ENCODE measurements around the gene CSMD2.

The CSMD2 gene

DNA sequence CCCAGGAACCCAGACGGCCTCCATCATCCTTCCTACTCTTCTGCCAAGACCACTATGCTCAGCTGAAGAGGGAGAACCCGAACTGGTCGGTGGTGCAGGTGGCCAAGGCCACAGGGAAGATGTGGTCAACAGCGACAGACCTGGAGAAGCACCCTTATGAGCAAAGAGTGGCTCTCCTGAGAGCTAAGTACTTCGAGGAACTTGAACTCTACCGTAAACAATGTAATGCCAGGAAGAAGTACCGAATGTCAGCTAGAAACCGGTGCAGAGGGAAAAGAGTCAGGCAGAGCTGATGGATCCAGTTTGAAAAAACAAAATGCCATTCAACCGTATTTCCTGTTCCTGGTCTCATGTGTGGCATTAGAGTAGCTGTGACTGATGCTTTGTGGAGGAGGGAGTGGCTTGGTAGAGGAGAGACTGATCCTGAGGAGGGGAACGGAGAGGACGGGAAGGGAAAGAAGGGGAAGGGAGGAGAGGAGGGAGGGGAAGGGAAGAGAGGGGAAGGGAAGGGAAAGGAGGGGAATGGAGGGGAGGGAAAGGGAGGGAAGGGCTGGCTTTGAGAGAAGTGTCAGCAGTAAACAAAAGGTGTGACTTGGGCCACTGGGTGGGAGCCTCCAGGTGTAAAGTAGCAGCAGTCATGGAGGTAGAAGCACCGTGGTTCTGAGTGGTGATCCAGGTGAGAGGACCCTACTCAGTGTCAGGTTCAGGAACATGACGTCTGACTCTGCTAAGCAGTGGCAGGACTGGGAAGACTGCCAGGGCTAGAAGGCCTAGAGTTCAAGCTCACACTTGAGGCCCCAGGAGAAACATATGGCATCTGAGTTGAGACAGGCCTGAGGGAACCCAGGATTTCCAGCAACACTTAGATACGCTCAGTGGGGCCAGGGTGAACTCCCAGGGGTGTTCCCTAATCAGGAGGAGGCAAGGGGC lies 300.3 kb downstream of the CSMD2 start:
- Mint-ChIP-seq H3K27me3 (peaks cover 27 to 45% of the 10 kb centered on the region in 2 donors), H3K4me3 (no peak overlapping the region), H3K9me3 (no peaks in the 10 kb centered on the region), H3K4me1 (ENCODE audit: low read depth in 2 of 2) (peaks cover 0 to 5% of the 10 kb centered on the region in 2 donors), H3K36me3 (ENCODE audit: insufficient read depth) (no peaks in the 10 kb centered on the region), H3K27ac (no peak overlapping the region)
- DNase-seq (no peak), ATAC-seq (replicated peaks) (no peak)

DNA sequence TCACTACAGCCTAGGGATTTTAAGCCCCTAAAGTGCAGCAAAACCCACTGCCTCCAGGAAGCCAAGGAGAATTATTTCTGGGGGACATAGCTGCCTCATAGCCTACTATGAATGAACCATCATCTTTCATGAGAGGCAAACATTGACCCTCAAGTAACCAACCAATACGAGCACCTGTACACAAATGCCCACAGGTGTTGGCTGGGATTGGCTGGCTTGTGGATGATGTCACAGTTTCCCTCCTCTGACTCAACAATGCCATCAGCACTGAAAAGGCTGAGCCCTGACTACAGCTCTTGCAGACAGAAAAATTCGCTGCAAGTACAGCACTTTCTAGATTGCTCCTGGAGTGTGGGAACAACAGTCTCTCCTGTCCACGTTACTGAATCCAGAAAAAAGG lies 301.3 kb downstream of the CSMD2 start, which contains the start of gene HMGB4:
Gene HMGB4 (plus strand): TSS at position 301 of the 400 bp plus-strand sequence. CDS start 113 bp downstream, outside the sequence.
- no peak within 1 kb of the TSS for H3K27ac Mint-ChIP-seq
- H3K27me3 Mint-ChIP-seq = peaks cover 27 to 45% of the 10 kb centered on the region in 2 donors
- H3K36me3 Mint-ChIP-seq (ENCODE audit: insufficient read depth) = no peaks in the 10 kb centered on the region
- no peak for DNase-seq
- H3K4me1 Mint-ChIP-seq (ENCODE audit: low read depth in 2 of 2) = peaks cover 0 to 5% of the 10 kb centered on the region in 2 donors
- H3K9me3 Mint-ChIP-seq = no peaks in the 10 kb centered on the region
- ATAC-seq (replicated peaks) = no peak
- H3K4me3 Mint-ChIP-seq = no peak within 1 kb of the TSS

GRCh38 chr1:33860671-33861070 lies 304.4 kb downstream of the CSMD2 start:
- no peaks in the 10 kb centered on the region for H3K9me3 Mint-ChIP-seq
- peaks cover 37 to 56% of the 10 kb centered on the region in 2 donors for H3K27me3 Mint-ChIP-seq
- no peak overlapping the region for H3K4me3 Mint-ChIP-seq
- H3K4me1 Mint-ChIP-seq (ENCODE audit: low read depth in 2 of 2) = no peaks in the 10 kb centered on the region
- no peaks in the 10 kb centered on the region for H3K36me3 Mint-ChIP-seq (ENCODE audit: insufficient read depth)
- H3K27ac Mint-ChIP-seq = no peak overlapping the region
- ATAC-seq (replicated peaks) (no peak), DNase-seq (no peak)

DNA sequence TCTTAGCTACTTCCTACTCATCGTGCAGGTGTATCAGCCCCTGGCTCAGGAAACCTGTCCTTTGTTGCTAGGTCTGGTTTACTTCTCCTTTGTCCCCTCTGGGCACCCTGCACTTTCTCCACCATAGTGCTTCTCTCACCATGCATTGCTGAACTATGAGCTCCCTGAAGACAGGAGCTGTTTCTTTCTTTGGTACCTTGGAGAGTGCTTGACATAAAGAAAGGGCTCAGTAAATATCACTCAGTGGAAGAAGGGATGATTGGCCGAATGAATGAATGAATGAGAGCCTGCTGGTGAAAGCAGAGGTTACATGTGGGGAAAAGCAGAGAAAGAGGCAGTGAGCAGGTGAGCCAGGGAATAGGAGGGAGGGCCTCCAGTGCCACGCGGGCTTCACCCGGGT lies 310.9 kb downstream of the CSMD2 start:
- Mint-ChIP-seq H3K36me3 (ENCODE audit: insufficient read depth) (no peaks in the 10 kb centered on the region), H3K9me3 (no peaks in the 10 kb centered on the region), H3K4me3 (no peak overlapping the region), H3K27me3 (peaks cover 31 to 51% of the 10 kb centered on the region in 2 donors), H3K4me1 (ENCODE audit: low read depth in 2 of 2) (no peaks in the 10 kb centered on the region), H3K27ac (no peak overlapping the region)
- ATAC-seq (replicated peaks) = no peak
- no peak for DNase-seq

DNA sequence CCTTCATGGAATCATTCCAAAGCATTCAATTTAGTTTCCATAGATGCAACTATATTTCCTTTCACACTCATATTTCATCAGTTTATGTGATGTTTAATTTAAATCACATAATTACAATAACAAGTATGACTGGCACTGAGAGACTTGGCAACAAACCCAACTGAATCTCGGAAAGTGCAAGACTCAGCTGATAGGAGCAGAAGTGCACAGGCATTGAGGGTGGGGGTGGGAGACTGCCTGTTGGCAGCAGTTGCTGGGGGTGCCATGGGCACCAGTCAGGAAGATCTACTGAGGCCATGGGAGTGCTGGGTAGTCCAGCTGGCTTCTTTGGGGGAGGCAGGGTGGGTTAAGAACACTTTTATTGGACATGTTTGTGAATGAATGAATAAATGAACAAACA lies 311.6 kb downstream of the CSMD2 start:
- DNase-seq (no peak), ATAC-seq (replicated peaks) (no peak)
- Mint-ChIP-seq H3K4me3 (no peak overlapping the region), H3K27me3 (peaks cover 30 to 48% of the 10 kb centered on the region in 2 donors), H3K36me3 (ENCODE audit: insufficient read depth) (no peaks in the 10 kb centered on the region), H3K4me1 (ENCODE audit: low read depth in 2 of 2) (no peaks in the 10 kb centered on the region), H3K9me3 (no peaks in the 10 kb centered on the region), H3K27ac (no peak overlapping the region)

DNA sequence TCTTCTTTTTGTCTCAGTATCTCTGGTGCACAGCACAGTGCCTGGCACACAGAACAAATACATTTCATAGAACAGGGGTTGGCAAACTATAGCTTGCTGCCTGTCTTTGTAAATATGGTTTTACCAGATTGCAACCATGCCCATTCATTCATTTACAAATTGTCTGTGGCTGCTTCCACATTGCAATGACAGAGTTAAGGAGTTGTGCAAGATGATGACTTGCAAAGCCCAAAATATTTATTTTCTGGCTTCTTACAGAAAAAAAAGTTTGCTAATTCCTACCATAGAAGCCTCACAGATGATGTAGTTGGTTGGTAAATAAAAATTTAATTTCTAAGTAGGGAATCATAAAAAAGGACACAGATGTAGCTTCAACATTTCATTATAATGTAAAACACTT lies 312.3 kb downstream of the CSMD2 start:
- Mint-ChIP-seq H3K36me3 (ENCODE audit: insufficient read depth) (no peaks in the 10 kb centered on the region), H3K9me3 (no peaks in the 10 kb centered on the region), H3K4me1 (ENCODE audit: low read depth in 2 of 2) (no peaks in the 10 kb centered on the region), H3K27ac (no peak overlapping the region), H3K27me3 (peaks cover 24 to 41% of the 10 kb centered on the region in 2 donors), H3K4me3 (no peak overlapping the region)
- DNase-seq = no peak
- no peak for ATAC-seq (replicated peaks)

GRCh38 chr1:33850481-33850880 lies 314.5 kb downstream of the CSMD2 start:
- H3K27ac Mint-ChIP-seq = no peak overlapping the region
- no peak for ATAC-seq (replicated peaks)

GRCh38 chr1:33849211-33849610 lies 315.8 kb downstream of the CSMD2 start:
- Mint-ChIP-seq H3K4me1 (ENCODE audit: low read depth in 2 of 2) (no peaks in the 10 kb centered on the region), H3K4me3 (no peak overlapping the region), H3K9me3 (no peaks in the 10 kb centered on the region), H3K36me3 (ENCODE audit: insufficient read depth) (no peaks in the 10 kb centered on the region), H3K27ac (no peak overlapping the region), H3K27me3 (peaks cover 23 to 33% of the 10 kb centered on the region in 2 donors)
- ATAC-seq (replicated peaks) = no peak
- DNase-seq = no peak

More at GRCh38 chr1:33850481-33850880, 314.5 kb downstream of the CSMD2 start:
- DNase-seq = no peak
- H3K27me3 Mint-ChIP-seq = peaks cover 24 to 38% of the 10 kb centered on the region in 2 donors
- H3K4me3 Mint-ChIP-seq = no peak overlapping the region
- no peaks in the 10 kb centered on the region for H3K36me3 Mint-ChIP-seq (ENCODE audit: insufficient read depth)
- H3K4me1 Mint-ChIP-seq (ENCODE audit: low read depth in 2 of 2) = no peaks in the 10 kb centered on the region
- no peaks in the 10 kb centered on the region for H3K9me3 Mint-ChIP-seq

- no peaks in the 10 kb centered on the region for H3K9me3 Mint-ChIP-seq
- H3K27ac Mint-ChIP-seq = no peak overlapping the region
- H3K27me3 Mint-ChIP-seq = peaks cover 19 to 41% of the 10 kb centered on the region in 2 donors
- H3K36me3 Mint-ChIP-seq (ENCODE audit: insufficient read depth) = no peaks in the 10 kb centered on the region
- H3K4me3 Mint-ChIP-seq = no peak overlapping the region
- DNase-seq (no peak), ATAC-seq (replicated peaks) (no peak)
- H3K4me1 Mint-ChIP-seq (ENCODE audit: low read depth in 2 of 2) = no peaks in the 10 kb centered on the region
Measured at GRCh38 chr1:33848205-33848937, 316.7 kb downstream of the CSMD2 start.

DNA sequence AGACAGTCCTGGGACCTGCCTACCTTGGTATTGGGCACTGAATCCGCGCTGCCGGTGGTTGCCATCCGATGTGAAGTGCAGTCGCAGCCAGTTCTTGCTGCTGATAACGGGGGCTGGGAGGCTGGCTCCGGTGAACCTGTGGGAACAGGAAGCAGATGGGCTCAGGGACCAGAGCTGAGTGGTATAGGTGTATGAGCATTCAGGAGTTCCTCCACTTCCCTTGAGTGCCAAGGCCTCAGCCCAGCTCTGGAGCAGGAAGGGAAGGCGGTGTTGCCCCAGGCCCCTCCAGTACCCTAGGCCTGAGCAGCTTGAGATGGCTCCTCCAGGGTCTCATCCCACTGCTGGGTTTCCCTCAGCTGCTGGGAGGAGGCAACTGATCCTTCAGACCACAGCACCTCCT lies 318.2 kb downstream of the CSMD2 start:
- no peaks in the 10 kb centered on the region for H3K9me3 Mint-ChIP-seq
- H3K27me3 Mint-ChIP-seq = peaks cover 11 to 30% of the 10 kb centered on the region in 2 donors
- H3K27ac Mint-ChIP-seq = no peak overlapping the region
- no peak overlapping the region for H3K4me3 Mint-ChIP-seq
- H3K36me3 Mint-ChIP-seq (ENCODE audit: insufficient read depth) = no peaks in the 10 kb centered on the region
- DNase-seq (no peak), ATAC-seq (replicated peaks) (no peak)
- H3K4me1 Mint-ChIP-seq (ENCODE audit: low read depth in 2 of 2) = no peaks in the 10 kb centered on the region

DNA sequence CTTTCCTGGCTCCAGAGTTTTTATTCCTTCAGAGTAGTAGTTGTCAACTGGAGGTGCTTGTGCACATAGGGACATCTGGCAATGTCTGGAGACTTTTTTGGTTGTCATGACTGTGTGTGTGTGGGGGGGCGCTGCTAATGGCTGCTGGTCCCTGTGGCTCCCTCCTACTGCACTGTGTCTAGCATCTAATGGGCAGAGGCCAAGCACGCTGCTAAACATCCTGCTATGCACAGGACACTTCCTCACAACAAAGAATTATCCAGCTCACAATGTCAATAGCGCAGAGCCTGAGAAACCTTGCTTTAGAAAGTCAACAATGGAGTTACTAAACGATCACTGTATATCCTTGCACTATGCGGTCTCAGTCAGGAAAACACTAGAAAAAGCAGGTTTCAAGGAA lies 320.9 kb downstream of the CSMD2 start:
- no peaks in the 10 kb centered on the region for H3K4me1 Mint-ChIP-seq (ENCODE audit: low read depth in 2 of 2)
- no peaks in the 10 kb centered on the region for H3K36me3 Mint-ChIP-seq (ENCODE audit: insufficient read depth)
- H3K9me3 Mint-ChIP-seq = no peaks in the 10 kb centered on the region
- peaks cover 8 to 14% of the 10 kb centered on the region in 2 donors for H3K27me3 Mint-ChIP-seq
- H3K27ac Mint-ChIP-seq = no peak overlapping the region
- ATAC-seq (replicated peaks) (no peak), DNase-seq (no peak)
- no peak overlapping the region for H3K4me3 Mint-ChIP-seq

- ATAC-seq (replicated peaks) (no peak), DNase-seq (no peak)
- no peaks in the 10 kb centered on the region for H3K4me1 Mint-ChIP-seq (ENCODE audit: low read depth in 2 of 2)
- no peaks in the 10 kb centered on the region for H3K9me3 Mint-ChIP-seq
- H3K4me3 Mint-ChIP-seq = no peak overlapping the region
- H3K36me3 Mint-ChIP-seq (ENCODE audit: insufficient read depth) = no peaks in the 10 kb centered on the region
- peaks cover 14% of the 10 kb centered on the region in 2 donors for H3K27me3 Mint-ChIP-seq
- H3K27ac Mint-ChIP-seq = no peak overlapping the region
Measured at GRCh38 chr1:33842348-33842747, 322.7 kb downstream of the CSMD2 start.

- Mint-ChIP-seq H3K27ac (no peak overlapping the region), H3K4me1 (ENCODE audit: low read depth in 2 of 2) (no peaks in the 10 kb centered on the region), H3K27me3 (peaks cover 14% of the 10 kb centered on the region in 2 donors), H3K36me3 (ENCODE audit: insufficient read depth) (no peaks in the 10 kb centered on the region), H3K9me3 (no peaks in the 10 kb centered on the region), H3K4me3 (no peak overlapping the region)
- DNase-seq = no peak
- ATAC-seq (replicated peaks) = no peak
Measured at GRCh38 chr1:33841494-33841893, 323.5 kb downstream of the CSMD2 start.

Measured in effector memory CD8-positive, alpha-beta T cell (primary cell).